Measurements from ENCODE around the gene SLC25A21. TPM values are rescaled to one million over a fixed set of nuclear protein-coding genes. Genes with fewer than 3 reads are reported as not detected.
"Not testable (repeated sequence)": the region's sequence is repeated elsewhere in the genome, so short reads cannot be mapped to it uniquely, and the experiment has no call there.

SLC25A21 gene
- total RNA-seq, 1 experiment from 2014 or later = 1.4 TPM

- CTCF ChIA-PET = interaction anchor here (14.3 kb wide), 1 partner anchor 21 kb away, joined by 116 read pairs; no protein-coding TSS in a partner anchor
- H3K4me1 Mint-ChIP-seq (ENCODE audit: insufficient read depth, unreplicated experiment) = no peaks in the 10 kb centered on the region
- H3K9me3 Mint-ChIP-seq (ENCODE audit: unreplicated experiment) = no peaks in the 10 kb centered on the region
- intact Hi-C loops (cut with micrococcal nuclease) = no loop called here
- no peak overlapping the region for H3K4me3 Mint-ChIP-seq (ENCODE audit: unreplicated experiment)
- POLR2A ChIA-PET = no interaction called here
- DNase-seq (ENCODE audit: unreplicated experiment) = no peak
- H3K27ac Mint-ChIP-seq (ENCODE audit: low read depth, unreplicated experiment) = no peak overlapping the region
- BruUV-seq (replicated peaks) = no TSS peak
- peaks cover 7% of the 10 kb centered on the region for H3K36me3 Mint-ChIP-seq (ENCODE audit: insufficient read depth, unreplicated experiment)
- TF ChIP-seq, protein P1, sequence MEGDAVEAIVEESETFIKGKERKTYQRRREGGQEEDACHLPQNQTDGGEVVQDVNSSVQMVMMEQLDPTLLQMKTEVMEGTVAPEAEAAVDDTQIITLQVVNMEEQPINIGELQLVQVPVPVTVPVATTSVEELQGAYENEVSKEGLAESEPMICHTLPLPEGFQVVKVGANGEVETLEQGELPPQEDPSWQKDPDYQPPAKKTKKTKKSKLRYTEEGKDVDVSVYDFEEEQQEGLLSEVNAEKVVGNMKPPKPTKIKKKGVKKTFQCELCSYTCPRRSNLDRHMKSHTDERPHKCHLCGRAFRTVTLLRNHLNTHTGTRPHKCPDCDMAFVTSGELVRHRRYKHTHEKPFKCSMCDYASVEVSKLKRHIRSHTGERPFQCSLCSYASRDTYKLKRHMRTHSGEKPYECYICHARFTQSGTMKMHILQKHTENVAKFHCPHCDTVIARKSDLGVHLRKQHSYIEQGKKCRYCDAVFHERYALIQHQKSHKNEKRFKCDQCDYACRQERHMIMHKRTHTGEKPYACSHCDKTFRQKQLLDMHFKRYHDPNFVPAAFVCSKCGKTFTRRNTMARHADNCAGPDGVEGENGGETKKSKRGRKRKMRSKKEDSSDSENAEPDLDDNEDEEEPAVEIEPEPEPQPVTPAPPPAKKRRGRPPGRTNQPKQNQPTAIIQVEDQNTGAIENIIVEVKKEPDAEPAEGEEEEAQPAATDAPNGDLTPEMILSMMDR (IDR thresholded peaks at IDR 0.05; ENCODE audit: unreplicated experiment) = no peak
- no peaks in the 10 kb centered on the region for H3K27me3 Mint-ChIP-seq (ENCODE audit: insufficient read depth, unreplicated experiment)
These were observed 38.0 kb upstream of the SLC25A21 start for GRCh38 chr14:37210448-37210847.

- H3K4me3 Mint-ChIP-seq (ENCODE audit: unreplicated experiment); H3K27ac Mint-ChIP-seq (ENCODE audit: low read depth, unreplicated experiment); H3K4me1 Mint-ChIP-seq (ENCODE audit: insufficient read depth, unreplicated experiment); BruUV-seq (replicated peaks); DNase-seq (ENCODE audit: unreplicated experiment); intact Hi-C loops (cut with micrococcal nuclease); H3K36me3 Mint-ChIP-seq (ENCODE audit: insufficient read depth, unreplicated experiment); H3K27me3 Mint-ChIP-seq (ENCODE audit: insufficient read depth, unreplicated experiment); POLR2A ChIA-PET; H3K9me3 Mint-ChIP-seq (ENCODE audit: unreplicated experiment): not testable (repeated sequence)
- CTCF ChIA-PET = interaction anchor here (0.5 to 14.3 kb wide), 5 partner anchors 11 to 37 kb away, joined by 3 to 116 read pairs (median 3); no protein-coding TSS in a partner anchor
These were observed 37.2 kb upstream of the SLC25A21 start for GRCh38 chr14:37209617-37210016.

GRCh38 chr14:37205623-37206605 lies 33.5 kb upstream of the SLC25A21 start:
- H3K27me3 Mint-ChIP-seq (ENCODE audit: insufficient read depth, unreplicated experiment); H3K9me3 Mint-ChIP-seq (ENCODE audit: unreplicated experiment); H3K27ac Mint-ChIP-seq (ENCODE audit: low read depth, unreplicated experiment); BruUV-seq (replicated peaks); DNase-seq (ENCODE audit: unreplicated experiment); H3K4me3 Mint-ChIP-seq (ENCODE audit: unreplicated experiment); POLR2A ChIA-PET; H3K4me1 Mint-ChIP-seq (ENCODE audit: insufficient read depth, unreplicated experiment); H3K36me3 Mint-ChIP-seq (ENCODE audit: insufficient read depth, unreplicated experiment); intact Hi-C loops (cut with micrococcal nuclease): not testable (repeated sequence)
- CTCF ChIA-PET = interaction anchor here (0.7 to 14.3 kb wide), 3 partner anchors 19 to 528 kb away, joined by 3 to 116 read pairs (median 4); no protein-coding TSS in a partner anchor

GRCh38 chr14:37203423-37203822 lies 31.0 kb upstream of the SLC25A21 start:
- CTCF ChIA-PET = interaction anchor here (1.1 to 14.3 kb wide), 3 partner anchors 28 to 361 kb away, joined by 4 to 116 read pairs (median 5); no protein-coding TSS in a partner anchor
- TF ChIP-seq, protein P1 (IDR thresholded peaks at IDR 0.05; ENCODE audit: unreplicated experiment) = no peak
- intact Hi-C loops (cut with micrococcal nuclease) = no loop called here
- POLR2A ChIA-PET = interaction anchor here (1.3 to 2.8 kb wide), 3 partner anchors 27 to 1326 kb away, joined by 4 to 12 read pairs (median 9); partner anchors contain the start of gene SLC25A21
- no peak overlapping the region for H3K4me3 Mint-ChIP-seq (ENCODE audit: unreplicated experiment)
- peak overlapping the region; percentile 35 for H3K27ac Mint-ChIP-seq (ENCODE audit: low read depth, unreplicated experiment)
- no peaks in the 10 kb centered on the region for H3K27me3 Mint-ChIP-seq (ENCODE audit: insufficient read depth, unreplicated experiment)
- DNase-seq (ENCODE audit: unreplicated experiment) = no peak
- H3K36me3 Mint-ChIP-seq (ENCODE audit: insufficient read depth, unreplicated experiment) = no peaks in the 10 kb centered on the region
- BruUV-seq (replicated peaks) = no TSS peak
- peaks cover 6% of the 10 kb centered on the region for H3K4me1 Mint-ChIP-seq (ENCODE audit: insufficient read depth, unreplicated experiment)
- no peaks in the 10 kb centered on the region for H3K9me3 Mint-ChIP-seq (ENCODE audit: unreplicated experiment)

DNA sequence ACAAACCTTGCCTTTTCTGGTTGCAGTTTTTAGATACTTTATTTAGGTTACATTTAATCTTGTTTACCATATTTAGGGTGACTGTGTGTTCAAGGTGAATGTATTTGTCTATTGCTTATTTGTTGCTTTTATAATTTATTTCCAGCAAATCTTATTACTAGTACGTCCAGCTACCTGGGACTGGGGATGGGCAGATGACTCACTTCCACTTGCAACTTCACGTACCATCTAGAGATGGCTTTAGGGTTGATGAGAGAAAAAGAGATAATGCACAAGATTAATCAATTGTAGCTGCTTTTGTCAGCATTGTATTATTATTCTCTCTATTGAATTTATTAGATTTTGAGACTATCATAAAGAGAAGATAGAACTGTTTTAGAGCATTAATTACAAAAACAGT lies 30.4 kb upstream of the SLC25A21 start:
- Mint-ChIP-seq H3K4me3 (ENCODE audit: unreplicated experiment) (no peak overlapping the region), H3K9me3 (ENCODE audit: unreplicated experiment) (no peaks in the 10 kb centered on the region), H3K27me3 (ENCODE audit: insufficient read depth, unreplicated experiment) (no peaks in the 10 kb centered on the region), H3K36me3 (ENCODE audit: insufficient read depth, unreplicated experiment) (peaks cover 4% of the 10 kb centered on the region), H3K27ac (ENCODE audit: low read depth, unreplicated experiment) (peak overlapping the region; percentile 35), H3K4me1 (ENCODE audit: insufficient read depth, unreplicated experiment) (peaks cover 6% of the 10 kb centered on the region)
- DNase-seq (ENCODE audit: unreplicated experiment) = peak; percentile 39
- intact Hi-C loops (cut with micrococcal nuclease) = no loop called here
- POLR2A ChIA-PET = interaction anchor here (1.3 to 2.8 kb wide), 4 partner anchors 9 to 1326 kb away, joined by 4 to 12 read pairs (median 7); partner anchors contain the start of gene SLC25A21
- BruUV-seq (replicated peaks) = no TSS peak
- CTCF ChIA-PET = interaction anchor here (1.1 to 14.3 kb wide), 4 partner anchors 29 to 1132 kb away, joined by 3 to 116 read pairs (median 4); no protein-coding TSS in a partner anchor
- TF ChIP-seq, protein P1 (IDR thresholded peaks at IDR 0.05; ENCODE audit: unreplicated experiment) = no peak

All from MCF 10A (cell line).